ENCODE measurements around the gene DIS3. TPM values are rescaled to one million over a fixed set of nuclear protein-coding genes. Genes with fewer than 3 reads are reported as not detected.

Gene DIS3
- total and polyA plus RNA-seq, 2 of the 13 experiments (the other 11 are each of a cell fraction or from before 2014, with no cell fraction given) = 13.2 to 35.0 TPM

DNA sequence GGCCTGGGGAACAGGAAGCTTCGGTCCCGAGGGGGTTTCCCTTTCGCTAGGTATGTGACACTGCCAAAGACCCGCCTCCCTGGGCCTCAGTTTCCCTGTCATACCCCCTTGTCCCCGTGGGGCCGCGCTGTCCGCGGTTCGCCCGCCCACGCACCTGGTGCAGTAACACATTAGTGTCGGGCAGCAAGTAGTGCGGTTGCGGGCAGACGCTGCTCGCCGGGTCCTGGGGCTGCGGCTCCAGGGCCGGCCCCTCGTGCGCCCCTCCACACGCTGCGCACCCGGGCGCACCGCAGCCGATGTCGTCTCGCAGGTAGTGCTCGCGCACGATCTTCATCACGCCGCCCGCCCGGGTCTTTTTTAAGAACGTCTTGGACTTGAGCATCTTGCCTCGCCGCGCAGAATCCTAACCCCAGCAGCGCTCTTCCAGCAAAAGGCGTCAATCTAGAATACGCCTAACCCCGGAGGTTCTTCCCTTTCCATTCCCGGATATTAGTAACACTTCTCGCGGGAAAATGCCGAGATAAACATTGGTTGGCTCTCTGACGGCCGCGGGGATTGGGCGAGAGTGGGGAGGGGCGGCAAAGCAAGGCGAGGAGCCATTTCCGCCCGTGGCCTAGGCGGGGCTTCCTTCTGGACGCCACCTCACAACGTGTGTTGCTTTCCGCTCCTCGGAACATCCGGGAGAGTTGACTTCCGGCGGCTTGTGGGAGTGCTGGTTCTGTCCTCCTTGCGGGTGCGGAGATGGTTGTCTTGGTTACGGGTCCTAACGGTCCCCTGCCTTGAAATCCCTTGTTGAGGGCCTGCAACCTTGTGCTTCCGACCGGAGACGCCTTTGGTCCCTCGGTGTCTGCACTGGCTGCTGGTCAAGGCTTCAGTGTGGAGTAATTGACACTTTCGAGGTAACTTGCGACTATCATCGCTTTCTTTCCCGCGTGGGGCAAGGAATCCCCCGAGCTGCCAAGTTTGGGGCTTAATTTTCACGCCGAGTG is at the start of gene DIS3, which contains the start of gene PIBF1 (continued):
- TF ChIP-seq SRSF4 (IDR thresholded peaks at IDR 0.05; ENCODE audit: low read depth, low read length, poor library complexity, severe bottlenecking) (no peak), MATR3 (CRISPR knock-in tag; IDR thresholded peaks at IDR 0.05) (no peak), ZNF235 (CRISPR knock-in tag; IDR thresholded peaks at IDR 0.05; ENCODE audit: borderline replicate concordance) (no peak), NFIC (IDR thresholded peaks at IDR 0.05; ENCODE audit: low read length) (no peak), KDM1A (CRISPR knock-in tag; IDR thresholded peaks at IDR 0.05) (no peak), ZNF768 (CRISPR knock-in tag; IDR thresholded peaks at IDR 0.05) (no peak), GLI4 (CRISPR knock-in tag; IDR thresholded peaks at IDR 0.05; ENCODE audit: borderline replicate concordance) (0 out of 2 replicates have a peak, but pooled peaks have one; percentile 28), ZNF703 (CRISPR knock-in tag; IDR thresholded peaks at IDR 0.05; ENCODE audit: borderline replicate concordance) (peak; percentile 45; the same call in 1 of the 2 replicates), ZNF205 (CRISPR knock-in tag; IDR thresholded peaks at IDR 0.05) (peak; percentile 66; the same call in 1 of the 2 replicates), KLF15 (CRISPR knock-in tag; IDR thresholded peaks at IDR 0.05; ENCODE audit: borderline replicate concordance) (peak; percentile 88; the same call in 1 of the 2 replicates), KAT7 (CRISPR knock-in tag; IDR thresholded peaks at IDR 0.05; ENCODE audit: borderline replicate concordance) (no peak; the same call in none of the 2 replicates), NFYC (CRISPR knock-in tag; IDR thresholded peaks at IDR 0.05) (peak; percentile 87), NR2C2 (CRISPR knock-in tag; IDR thresholded peaks at IDR 0.05; ENCODE audit: borderline replicate concordance) (peak; percentile 94), POLR2A (IDR thresholded peaks at IDR 0.05; ENCODE audit: insufficient read depth in 1 of 2, low read depth in 2 of 2, low read length in 2 of 2) (peak; percentile 74 to 92), SMARCC2 (IDR thresholded peaks at IDR 0.05) (no peak), NFKB2 (CRISPR knock-in tag; IDR thresholded peaks at IDR 0.05; ENCODE audit: borderline replicate concordance) (peak; percentile 71; the same call in 1 of the 2 replicates), ZNF501 (CRISPR knock-in tag; IDR thresholded peaks at IDR 0.05) (peak; percentile 86), HOXA5 (CRISPR knock-in tag; IDR thresholded peaks at IDR 0.05) (no peak; the same call in 1 of the 2 replicates), SIN3A (IDR thresholded peaks at IDR 0.05; ENCODE audit: borderline replicate concordance, low read depth, low read length) (peak; percentile 81; the same call in 1 of the 2 replicates), ELF3 (CRISPR knock-in tag; IDR thresholded peaks at IDR 0.05) (peak; percentile 91)
- TF ChIP-seq, protein P1, sequence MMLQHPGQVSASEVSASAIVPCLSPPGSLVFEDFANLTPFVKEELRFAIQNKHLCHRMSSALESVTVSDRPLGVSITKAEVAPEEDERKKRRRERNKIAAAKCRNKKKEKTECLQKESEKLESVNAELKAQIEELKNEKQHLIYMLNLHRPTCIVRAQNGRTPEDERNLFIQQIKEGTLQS (CRISPR knock-in tag; IDR thresholded peaks at IDR 0.05) = no peak
- TF ChIP-seq, protein P2, sequence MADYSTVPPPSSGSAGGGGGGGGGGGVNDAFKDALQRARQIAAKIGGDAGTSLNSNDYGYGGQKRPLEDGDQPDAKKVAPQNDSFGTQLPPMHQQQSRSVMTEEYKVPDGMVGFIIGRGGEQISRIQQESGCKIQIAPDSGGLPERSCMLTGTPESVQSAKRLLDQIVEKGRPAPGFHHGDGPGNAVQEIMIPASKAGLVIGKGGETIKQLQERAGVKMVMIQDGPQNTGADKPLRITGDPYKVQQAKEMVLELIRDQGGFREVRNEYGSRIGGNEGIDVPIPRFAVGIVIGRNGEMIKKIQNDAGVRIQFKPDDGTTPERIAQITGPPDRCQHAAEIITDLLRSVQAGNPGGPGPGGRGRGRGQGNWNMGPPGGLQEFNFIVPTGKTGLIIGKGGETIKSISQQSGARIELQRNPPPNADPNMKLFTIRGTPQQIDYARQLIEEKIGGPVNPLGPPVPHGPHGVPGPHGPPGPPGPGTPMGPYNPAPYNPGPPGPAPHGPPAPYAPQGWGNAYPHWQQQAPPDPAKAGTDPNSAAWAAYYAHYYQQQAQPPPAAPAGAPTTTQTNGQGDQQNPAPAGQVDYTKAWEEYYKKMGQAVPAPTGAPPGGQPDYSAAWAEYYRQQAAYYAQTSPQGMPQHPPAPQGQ (CRISPR knock-in tag; IDR thresholded peaks at IDR 0.05; ENCODE audit: borderline replicate concordance) = no peak
- TF ChIP-seq, protein P3, sequence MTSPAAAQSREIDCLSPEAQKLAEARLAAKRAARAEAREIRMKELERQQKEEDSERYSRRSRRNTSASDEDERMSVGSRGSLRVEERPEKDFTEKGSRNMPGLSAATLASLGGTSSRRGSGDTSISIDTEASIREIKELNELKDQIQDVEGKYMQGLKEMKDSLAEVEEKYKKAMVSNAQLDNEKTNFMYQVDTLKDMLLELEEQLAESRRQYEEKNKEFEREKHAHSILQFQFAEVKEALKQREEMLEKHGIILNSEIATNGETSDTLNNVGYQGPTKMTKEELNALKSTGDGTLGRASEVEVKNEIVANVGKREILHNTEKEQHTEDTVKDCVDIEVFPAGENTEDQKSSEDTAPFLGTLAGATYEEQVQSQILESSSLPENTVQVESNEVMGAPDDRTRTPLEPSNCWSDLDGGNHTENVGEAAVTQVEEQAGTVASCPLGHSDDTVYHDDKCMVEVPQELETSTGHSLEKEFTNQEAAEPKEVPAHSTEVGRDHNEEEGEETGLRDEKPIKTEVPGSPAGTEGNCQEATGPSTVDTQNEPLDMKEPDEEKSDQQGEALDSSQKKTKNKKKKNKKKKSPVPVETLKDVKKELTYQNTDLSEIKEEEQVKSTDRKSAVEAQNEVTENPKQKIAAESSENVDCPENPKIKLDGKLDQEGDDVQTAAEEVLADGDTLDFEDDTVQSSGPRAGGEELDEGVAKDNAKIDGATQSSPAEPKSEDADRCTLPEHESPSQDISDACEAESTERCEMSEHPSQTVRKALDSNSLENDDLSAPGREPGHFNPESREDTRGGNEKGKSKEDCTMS (CRISPR knock-in tag; conservative IDR thresholded peaks at IDR 0.05) = no peak

Data from HepG2 (cell line).